HEK293 (cell line): ENCODE measurements around the gene CAMK1.

Experiments used
- CTCF ChIA-PET: fragments of 350-600 bp; formaldehyde crosslinking; extraction: SDS; loops from one replicate; lab custom pipeline; 2021; ENCODE audit warnings: antibody characterized with exemption; lab: Yijun Ruan, JAX
- POLR2A ChIA-PET: fragments of 300-600 bp; formaldehyde crosslinking; extraction: SDS; loops from one replicate; lab custom pipeline; 2020; ENCODE audit warnings: antibody characterized with exemption, inconsistent platforms; lab: Yijun Ruan, JAX
- H3K27ac ChIP-seq: fragments of 200-500 bp; sonication (Bioruptor generic); 2 replicates; pipeline ENCODE4 v1.5.1; 2014; ENCODE audit warnings: low read depth, low read length, control low read depth, inconsistent platforms; ENCODE audit errors: extremely low read depth
- H3K36me3 ChIP-seq, 2 experiments: fragments of 200-500 bp in 1 of 2; sonication (Bioruptor generic) in 1 of 2; 1 replicate in 1 of 2; 2 replicates in 1 of 2; pipeline ENCODE4 v1.5.1; 2014 to 2017; ENCODE audit warnings: inconsistent platforms in 2 of 2, low read length in 2 of 2; ENCODE audit not compliant: control insufficient read depth in 2 of 2, insufficient read depth in 1 of 2
- H3K4me1 ChIP-seq: fragments of 200-500 bp; sonication (Bioruptor generic); 2 replicates; pipeline ENCODE4 v1.5.1; 2014; ENCODE audit warnings: mild to moderate bottlenecking, low read length, inconsistent platforms; ENCODE audit not compliant: control insufficient read depth, insufficient read depth
- H3K4me3 ChIP-seq: 2 replicates; pipeline ENCODE4 v1.5.1; 2011; ENCODE audit warnings: low read depth, mild to moderate bottlenecking, control low read depth, low read length, moderate library complexity
- H3K9me3 ChIP-seq: fragments of 200-500 bp; sonication (Bioruptor generic); 2 replicates; pipeline ENCODE4 v1.5.1; 2014; ENCODE audit warnings: low read depth, low read length, inconsistent platforms; ENCODE audit not compliant: control insufficient read depth, insufficient read depth
- GLIS2 ChIP-seq: fragments of 450-650 bp; formaldehyde crosslinking; IDR thresholded peaks from 2 replicates; pipeline ENCODE4 v1.5.1; 2016; ENCODE audit warnings: missing biosample characterization, missing genetic modification characterization
- HOXA7 ChIP-seq: sonication (generic); formaldehyde crosslinking; IDR thresholded peaks from 2 replicates; pipeline ENCODE4 v1.8.1; 2022; ENCODE audit warnings: missing genetic modification reagents, borderline replicate concordance
- KLF8 ChIP-seq: fragments of 450-650 bp; formaldehyde crosslinking; IDR thresholded peaks from 2 replicates; pipeline ENCODE4 v1.5.1; 2016; ENCODE audit warnings: missing biosample characterization, missing genetic modification characterization
- MZF1 ChIP-seq: fragments of 450-650 bp; formaldehyde crosslinking; IDR thresholded peaks from 2 replicates; pipeline ENCODE4 v1.5.1; 2017; ENCODE audit warnings: missing biosample characterization, missing genetic modification characterization, borderline replicate concordance
- REPIN1 ChIP-seq: fragments of 450-650 bp; formaldehyde crosslinking; IDR thresholded peaks from 2 replicates; pipeline ENCODE4 v1.5.1; 2017; ENCODE audit warnings: missing biosample characterization, missing genetic modification characterization, low read depth
- SCRT2 ChIP-seq: fragments of 450-650 bp; formaldehyde crosslinking; IDR thresholded peaks from 2 replicates; pipeline ENCODE4 v1.5.1; 2016; ENCODE audit warnings: missing biosample characterization, missing genetic modification characterization
- SP7 ChIP-seq: fragments of 450-650 bp; formaldehyde crosslinking; IDR thresholded peaks from 2 replicates; pipeline ENCODE4 v1.5.1; 2016; ENCODE audit warnings: missing biosample characterization, missing genetic modification characterization
- ZBTB20 ChIP-seq: fragments of 450-650 bp; formaldehyde crosslinking; IDR thresholded peaks from 2 replicates; pipeline ENCODE4 v1.5.1; 2016; ENCODE audit warnings: missing biosample characterization, missing genetic modification characterization
- ZBTB7A ChIP-seq: fragments of 450-650 bp; formaldehyde crosslinking; IDR thresholded peaks from 2 replicates; pipeline ENCODE4 v1.5.1; 2016; ENCODE audit warnings: low read depth, missing biosample characterization, missing genetic modification characterization
- ZIC2 ChIP-seq: fragments of 450-650 bp; formaldehyde crosslinking; IDR thresholded peaks from 2 replicates; pipeline ENCODE4 v1.5.1; 2016; ENCODE audit warnings: missing biosample characterization, missing genetic modification characterization
- ZNF121 ChIP-seq: fragments of 450-650 bp; formaldehyde crosslinking; IDR thresholded peaks from 2 replicates; pipeline ENCODE4 v1.5.1; 2016; ENCODE audit warnings: missing biosample characterization, missing genetic modification characterization
- ZNF133 ChIP-seq: fragments of 450-650 bp; formaldehyde crosslinking; IDR thresholded peaks from 2 replicates; pipeline ENCODE4 v1.5.1; 2016; ENCODE audit warnings: missing biosample characterization, missing genetic modification characterization
- ZNF302 ChIP-seq: fragments of 450-650 bp; formaldehyde crosslinking; IDR thresholded peaks from 2 replicates; pipeline ENCODE4 v1.5.1; 2016; ENCODE audit warnings: missing biosample characterization, missing genetic modification characterization, low read depth
- ZNF324 ChIP-seq: fragments of 450-650 bp; formaldehyde crosslinking; IDR thresholded peaks from 2 replicates; pipeline ENCODE4 v1.5.1; 2016; ENCODE audit warnings: missing biosample characterization, missing genetic modification characterization
- ZNF335 ChIP-seq: fragments of 450-650 bp; formaldehyde crosslinking; conservative IDR thresholded peaks from 2 replicates; pipeline ENCODE4 v1.5.1; 2016; ENCODE audit warnings: missing biosample characterization, missing genetic modification characterization
- ZNF433 ChIP-seq: fragments of 450-650 bp; formaldehyde crosslinking; IDR thresholded peaks from 2 replicates; pipeline ENCODE4 v1.5.1; 2016; ENCODE audit warnings: missing biosample characterization, missing genetic modification characterization, low read depth
- ZNF48 ChIP-seq: fragments of 450-650 bp; formaldehyde crosslinking; IDR thresholded peaks from 2 replicates; pipeline ENCODE4 v1.5.1; 2016; ENCODE audit warnings: missing biosample characterization, missing genetic modification characterization
- ZNF561 ChIP-seq: fragments of 450-650 bp; IDR thresholded peaks from 2 replicates; pipeline ENCODE4 v1.5.1; 2018; ENCODE audit warnings: missing biosample characterization, missing genetic modification characterization, borderline replicate concordance
- ZNF707 ChIP-seq: fragments of 450-650 bp; formaldehyde crosslinking; IDR thresholded peaks from 2 replicates; pipeline ENCODE4 v1.5.1; 2016; ENCODE audit warnings: missing biosample characterization, missing genetic modification characterization
- TF ChIP-seq, protein P1 (sequence below): fragments of 450-650 bp; formaldehyde crosslinking; IDR thresholded peaks from 2 replicates; pipeline ENCODE4 v1.5.1; 2016; ENCODE audit warnings: missing biosample characterization, missing genetic modification characterization
- TF ChIP-seq, protein P2 (sequence below): fragments of 450-650 bp; formaldehyde crosslinking; IDR thresholded peaks from 2 replicates; pipeline ENCODE4 v1.5.1; 2016; ENCODE audit warnings: missing biosample characterization, missing genetic modification characterization
- TF ChIP-seq, protein P3 (sequence below): fragments of 450-650 bp; formaldehyde crosslinking; IDR thresholded peaks from 2 replicates; pipeline ENCODE4 v1.5.1; 2017; ENCODE audit warnings: missing biosample characterization, missing genetic modification characterization
- TF ChIP-seq, protein P4 (sequence below): fragments of 450-650 bp; formaldehyde crosslinking; IDR thresholded peaks from 2 replicates; pipeline ENCODE4 v1.5.1; 2016; ENCODE audit warnings: missing biosample characterization, missing genetic modification characterization
- TF ChIP-seq, protein P5 (sequence below): IDR thresholded peaks from 2 replicates; pipeline ENCODE4 v1.6.1; 2011; ENCODE audit warnings: mild to moderate bottlenecking, low read depth, low read length, borderline replicate concordance

Gene CAMK1

DNA sequence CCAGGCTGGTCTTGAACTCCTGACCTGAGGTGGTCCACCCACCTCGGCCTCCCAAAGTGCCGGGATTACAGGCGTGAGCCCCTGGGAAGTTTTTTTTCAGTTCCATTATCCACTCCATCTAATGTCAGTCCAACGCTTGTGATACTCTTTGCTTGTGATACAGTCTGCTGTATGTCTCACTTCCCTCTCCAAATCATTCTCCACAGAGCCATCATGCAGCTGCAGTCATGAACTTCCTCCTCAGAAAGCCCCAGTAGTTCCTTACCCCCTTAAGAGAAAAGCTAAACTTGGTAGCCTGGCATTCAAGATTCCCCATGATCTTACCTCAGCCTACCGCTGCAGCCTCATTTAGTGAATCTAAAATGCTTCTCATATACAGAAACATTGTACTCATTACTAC, 25.5 kb upstream of the CAMK1 start (continued):
- TF ChIP-seq, protein P1, sequence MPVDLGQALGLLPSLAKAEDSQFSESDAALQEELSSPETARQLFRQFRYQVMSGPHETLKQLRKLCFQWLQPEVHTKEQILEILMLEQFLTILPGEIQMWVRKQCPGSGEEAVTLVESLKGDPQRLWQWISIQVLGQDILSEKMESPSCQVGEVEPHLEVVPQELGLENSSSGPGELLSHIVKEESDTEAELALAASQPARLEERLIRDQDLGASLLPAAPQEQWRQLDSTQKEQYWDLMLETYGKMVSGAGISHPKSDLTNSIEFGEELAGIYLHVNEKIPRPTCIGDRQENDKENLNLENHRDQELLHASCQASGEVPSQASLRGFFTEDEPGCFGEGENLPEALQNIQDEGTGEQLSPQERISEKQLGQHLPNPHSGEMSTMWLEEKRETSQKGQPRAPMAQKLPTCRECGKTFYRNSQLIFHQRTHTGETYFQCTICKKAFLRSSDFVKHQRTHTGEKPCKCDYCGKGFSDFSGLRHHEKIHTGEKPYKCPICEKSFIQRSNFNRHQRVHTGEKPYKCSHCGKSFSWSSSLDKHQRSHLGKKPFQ (tag by site-specific recombination) = no peak
- TF ChIP-seq, protein P2, sequence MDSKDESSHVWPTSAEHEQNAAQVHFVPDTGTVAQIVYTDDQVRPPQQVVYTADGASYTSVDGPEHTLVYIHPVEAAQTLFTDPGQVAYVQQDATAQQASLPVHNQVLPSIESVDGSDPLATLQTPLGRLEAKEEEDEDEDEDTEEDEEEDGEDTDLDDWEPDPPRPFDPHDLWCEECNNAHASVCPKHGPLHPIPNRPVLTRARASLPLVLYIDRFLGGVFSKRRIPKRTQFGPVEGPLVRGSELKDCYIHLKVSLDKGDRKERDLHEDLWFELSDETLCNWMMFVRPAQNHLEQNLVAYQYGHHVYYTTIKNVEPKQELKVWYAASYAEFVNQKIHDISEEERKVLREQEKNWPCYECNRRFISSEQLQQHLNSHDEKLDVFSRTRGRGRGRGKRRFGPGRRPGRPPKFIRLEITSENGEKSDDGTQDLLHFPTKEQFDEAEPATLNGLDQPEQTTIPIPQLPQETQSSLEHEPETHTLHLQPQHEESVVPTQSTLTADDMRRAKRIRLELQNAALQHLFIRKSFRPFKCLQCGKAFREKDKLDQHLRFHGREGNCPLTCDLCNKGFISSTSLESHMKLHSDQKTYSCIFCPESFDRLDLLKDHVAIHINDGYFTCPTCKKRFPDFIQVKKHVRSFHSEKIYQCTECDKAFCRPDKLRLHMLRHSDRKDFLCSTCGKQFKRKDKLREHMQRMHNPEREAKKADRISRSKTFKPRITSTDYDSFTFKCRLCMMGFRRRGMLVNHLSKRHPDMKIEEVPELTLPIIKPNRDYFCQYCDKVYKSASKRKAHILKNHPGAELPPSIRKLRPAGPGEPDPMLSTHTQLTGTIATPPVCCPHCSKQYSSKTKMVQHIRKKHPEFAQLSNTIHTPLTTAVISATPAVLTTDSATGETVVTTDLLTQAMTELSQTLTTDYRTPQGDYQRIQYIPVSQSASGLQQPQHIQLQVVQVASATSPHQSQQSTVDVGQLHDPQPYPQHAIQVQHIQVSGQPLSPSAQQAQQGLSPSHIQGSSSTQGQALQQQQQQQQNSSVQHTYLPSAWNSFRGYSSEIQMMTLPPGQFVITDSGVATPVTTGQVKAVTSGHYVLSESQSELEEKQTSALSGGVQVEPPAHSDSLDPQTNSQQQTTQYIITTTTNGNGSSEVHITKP (tag by site-specific recombination) = no peak
- no peak for TF ChIP-seq ZNF324 (tag by site-specific recombination)
- no peak for TF ChIP-seq REPIN1
- TF ChIP-seq MZF1 (tag by site-specific recombination) = no peak
- TF ChIP-seq HOXA7 (CRISPR knock-in tag) = no peak
- TF ChIP-seq ZBTB20 (tag by site-specific recombination) = no peak
- no peak for TF ChIP-seq ZNF707
- TF ChIP-seq, protein P3, sequence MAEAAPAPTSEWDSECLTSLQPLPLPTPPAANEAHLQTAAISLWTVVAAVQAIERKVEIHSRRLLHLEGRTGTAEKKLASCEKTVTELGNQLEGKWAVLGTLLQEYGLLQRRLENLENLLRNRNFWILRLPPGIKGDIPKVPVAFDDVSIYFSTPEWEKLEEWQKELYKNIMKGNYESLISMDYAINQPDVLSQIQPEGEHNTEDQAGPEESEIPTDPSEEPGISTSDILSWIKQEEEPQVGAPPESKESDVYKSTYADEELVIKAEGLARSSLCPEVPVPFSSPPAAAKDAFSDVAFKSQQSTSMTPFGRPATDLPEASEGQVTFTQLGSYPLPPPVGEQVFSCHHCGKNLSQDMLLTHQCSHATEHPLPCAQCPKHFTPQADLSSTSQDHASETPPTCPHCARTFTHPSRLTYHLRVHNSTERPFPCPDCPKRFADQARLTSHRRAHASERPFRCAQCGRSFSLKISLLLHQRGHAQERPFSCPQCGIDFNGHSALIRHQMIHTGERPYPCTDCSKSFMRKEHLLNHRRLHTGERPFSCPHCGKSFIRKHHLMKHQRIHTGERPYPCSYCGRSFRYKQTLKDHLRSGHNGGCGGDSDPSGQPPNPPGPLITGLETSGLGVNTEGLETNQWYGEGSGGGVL (tag by site-specific recombination) = no peak

DNA sequence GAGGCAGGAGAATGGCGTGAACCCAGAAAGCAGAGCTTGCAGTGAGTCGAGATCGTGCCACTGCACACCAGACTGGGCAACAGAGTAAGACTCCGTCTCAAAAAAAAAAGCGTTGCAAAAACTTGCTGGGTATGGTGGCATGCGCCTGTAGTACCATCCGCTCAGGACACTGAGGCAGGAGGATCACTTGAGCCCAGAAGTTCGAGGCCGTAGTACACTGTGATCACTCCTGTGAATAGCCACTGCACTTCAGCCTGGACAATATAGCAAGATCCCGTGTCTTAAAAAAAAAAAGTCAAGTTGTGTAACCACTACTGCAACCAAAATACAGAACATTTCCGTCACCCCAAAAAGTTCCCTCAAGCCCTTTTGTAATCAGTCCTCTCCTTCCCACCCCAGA, 24.7 kb upstream of the CAMK1 start:
- Histone ChIP-seq H3K27ac (no peak overlapping the region), H3K36me3 (peaks cover 27 to 64% of the 10 kb centered on the region in 2 experiments)
- POLR2A ChIA-PET = interaction anchor here (1.5 kb wide), 1 partner anchor 9 kb away, joined by 3 read pairs; no protein-coding TSS in a partner anchor

DNA sequence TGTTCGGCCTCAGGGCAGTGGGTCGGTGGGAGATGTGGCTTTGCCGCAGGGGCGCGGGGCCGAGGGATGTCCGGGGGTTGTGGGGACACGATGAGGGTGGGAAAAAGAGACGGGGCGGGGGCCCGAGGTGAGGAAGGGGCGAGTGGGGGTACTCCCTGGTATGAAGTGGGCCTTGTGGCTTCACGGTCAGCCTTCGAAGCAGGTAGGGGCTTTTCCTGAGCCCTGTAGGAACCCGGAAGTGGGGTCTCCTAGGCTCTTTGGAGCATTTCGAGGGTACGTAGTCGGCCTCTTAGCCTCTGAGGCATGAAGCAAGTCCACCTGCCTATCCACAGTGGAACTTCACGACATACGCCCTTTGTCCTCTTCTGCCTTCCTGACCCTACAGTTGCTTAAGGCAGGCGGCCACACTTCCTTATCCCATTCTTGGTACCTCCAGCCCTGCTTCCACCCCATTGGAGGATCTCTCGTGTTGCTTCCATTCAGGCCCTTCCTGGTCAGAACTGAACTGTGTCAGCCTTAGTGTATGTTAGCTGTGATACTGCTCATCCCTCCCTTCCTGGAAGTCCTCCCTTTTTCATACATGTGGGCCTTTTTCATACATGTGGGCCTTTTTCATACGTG, 23.5 kb upstream of the CAMK1 start:
- H3K36me3 ChIP-seq = peaks cover 18 to 58% of the 10 kb centered on the region in 2 experiments; a peak in 2 of 3 replicates
- TF ChIP-seq SCRT2 (tag by site-specific recombination) = no peak
- TF ChIP-seq ZNF302 (tag by site-specific recombination) = no peak
- TF ChIP-seq, protein P4, sequence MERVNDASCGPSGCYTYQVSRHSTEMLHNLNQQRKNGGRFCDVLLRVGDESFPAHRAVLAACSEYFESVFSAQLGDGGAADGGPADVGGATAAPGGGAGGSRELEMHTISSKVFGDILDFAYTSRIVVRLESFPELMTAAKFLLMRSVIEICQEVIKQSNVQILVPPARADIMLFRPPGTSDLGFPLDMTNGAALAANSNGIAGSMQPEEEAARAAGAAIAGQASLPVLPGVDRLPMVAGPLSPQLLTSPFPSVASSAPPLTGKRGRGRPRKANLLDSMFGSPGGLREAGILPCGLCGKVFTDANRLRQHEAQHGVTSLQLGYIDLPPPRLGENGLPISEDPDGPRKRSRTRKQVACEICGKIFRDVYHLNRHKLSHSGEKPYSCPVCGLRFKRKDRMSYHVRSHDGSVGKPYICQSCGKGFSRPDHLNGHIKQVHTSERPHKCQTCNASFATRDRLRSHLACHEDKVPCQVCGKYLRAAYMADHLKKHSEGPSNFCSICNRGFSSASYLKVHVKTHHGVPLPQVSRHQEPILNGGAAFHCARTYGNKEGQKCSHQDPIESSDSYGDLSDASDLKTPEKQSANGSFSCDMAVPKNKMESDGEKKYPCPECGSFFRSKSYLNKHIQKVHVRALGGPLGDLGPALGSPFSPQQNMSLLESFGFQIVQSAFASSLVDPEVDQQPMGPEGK = peak; percentile 52
- peak; percentile 63 for TF ChIP-seq ZIC2 (tag by site-specific recombination)
- TF ChIP-seq, protein P5, sequence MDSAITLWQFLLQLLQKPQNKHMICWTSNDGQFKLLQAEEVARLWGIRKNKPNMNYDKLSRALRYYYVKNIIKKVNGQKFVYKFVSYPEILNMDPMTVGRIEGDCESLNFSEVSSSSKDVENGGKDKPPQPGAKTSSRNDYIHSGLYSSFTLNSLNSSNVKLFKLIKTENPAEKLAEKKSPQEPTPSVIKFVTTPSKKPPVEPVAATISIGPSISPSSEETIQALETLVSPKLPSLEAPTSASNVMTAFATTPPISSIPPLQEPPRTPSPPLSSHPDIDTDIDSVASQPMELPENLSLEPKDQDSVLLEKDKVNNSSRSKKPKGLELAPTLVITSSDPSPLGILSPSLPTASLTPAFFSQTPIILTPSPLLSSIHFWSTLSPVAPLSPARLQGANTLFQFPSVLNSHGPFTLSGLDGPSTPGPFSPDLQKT = peak; percentile 4; the same call in 1 of the 2 replicates
- peak; percentile 78 for TF ChIP-seq ZNF335 (tag by site-specific recombination)
- no peak for TF ChIP-seq ZNF561 (tag by site-specific recombination)
- no peak for TF ChIP-seq SP7
- peak; percentile 85; the same call in 1 of the 2 replicates for TF ChIP-seq ZBTB7A (tag by site-specific recombination)
- TF ChIP-seq KLF8 (tag by site-specific recombination) = no peak
- TF ChIP-seq GLIS2 (tag by site-specific recombination) = peak; percentile 11
- TF ChIP-seq ZNF48 (tag by site-specific recombination) = no peak
- no peak for TF ChIP-seq ZNF433 (tag by site-specific recombination)

More for the DNA sequence above, 24.7 kb upstream of the CAMK1 start:
- no peak for TF ChIP-seq ZNF133
- TF ChIP-seq ZNF121 = peak; percentile 96
- no peaks in the 10 kb centered on the region for H3K9me3 ChIP-seq
- H3K4me3 ChIP-seq = no peak overlapping the region
- CTCF ChIA-PET = no interaction called here
- H3K4me1 ChIP-seq = no peaks in the 10 kb centered on the region

More for the DNA sequence above, 23.5 kb upstream of the CAMK1 start:
- Histone ChIP-seq H3K27ac (peak overlapping the region; percentile 97), H3K4me1 (no peaks in the 10 kb centered on the region), H3K9me3 (no peaks in the 10 kb centered on the region), H3K4me3 (peak overlapping the region; percentile 83)
- ChIA-PET POLR2A (interaction anchor here (0.7 to 2.0 kb wide), 18 partner anchors 8 to 471 kb away, joined by 3 to 18 read pairs (median 6); partner anchors contain the start of genes BRPF1, CAMK1, CRELD1 and OGG1), CTCF (interaction anchor here (0.6 to 1.3 kb wide), 3 partner anchors 34 to 187 kb away, joined by 3 to 5 read pairs (median 4); no protein-coding TSS in a partner anchor)
